ENCODE data around the gene PITPNB.

GRCh38 chr22:27952091-27952490 lies 33.0 kb upstream of the PITPNB start:
- no peak for TF ChIP-seq CTCF (optimal IDR thresholded peaks at IDR 0.05 in 1 of 3, IDR thresholded peaks at IDR 0.05 in 1 of 3, conservative IDR thresholded peaks at IDR 0.05 in 1 of 3; ENCODE audit: extremely low read depth in 1 of 3, insufficient read depth in 2 of 3, low read length in 3 of 3)
- no peak for TF ChIP-seq EZH2 (IDR thresholded peaks at IDR 0.05; ENCODE audit: low read length)

Measured in keratinocyte (primary cell).